Gastrocnemius medialis (tissue), 4 donors: Measurements from ENCODE around the gene C10orf105. TPM values are rescaled to one million over a fixed set of nuclear protein-coding genes. Genes with fewer than 3 reads are reported as not detected.

ENCODE experiments used
- ATAC-seq, 2 donors: fragments of 150-250 bp; one replicate each; pipeline ENCODE4 v1.9.1; 2016
- DNase-seq, 2 donors: peaks; one replicate each; pipeline ENCODE4 v3.0.0-alpha.2; 2019
- H3K27ac ChIP-seq, 4 donors: fragments of 200-600 bp; sonication (generic); 1 replicate in 1 of 4; 2 replicates in 3 of 4; pipeline ENCODE4 v1.5.1; 2016 to 2018; ENCODE audit warnings: mild to moderate bottlenecking in 2 of 4, moderate library complexity in 1 of 4
- H3K27me3 ChIP-seq, 3 donors: fragments of 200-600 bp; sonication (generic) in 2 of 3; 1 replicate in 1 of 3; 2 replicates in 2 of 3; pipeline versions ENCODE4 v1.5.1 to v1.6.0; 2016 to 2019; ENCODE audit warnings: mild to moderate bottlenecking in 1 of 3, moderate library complexity in 1 of 3
- H3K36me3 ChIP-seq, 2 donors: fragments of 200-600 bp; sonication (generic) in 1 of 2; one replicate each; pipeline ENCODE4 v1.5.1; 2017 to 2018
- H3K4me1 ChIP-seq, 2 donors: fragments of 200-600 bp; sonication (generic) in 1 of 2; one replicate each; pipeline ENCODE4 v1.5.1; 2016 to 2017; ENCODE audit warnings: mild to moderate bottlenecking in 2 of 2
- H3K4me3 ChIP-seq, 4 donors: fragments of 200-600 bp; sonication (generic) in 3 of 4; 1 replicate in 1 of 4; 2 replicates in 3 of 4; pipeline ENCODE4 v1.5.1; 2016 to 2019; ENCODE audit warnings: mild to moderate bottlenecking in 2 of 4
- H3K9me3 ChIP-seq, 3 donors: fragments of 200-600 bp; sonication (generic) in 2 of 3; 1 replicate in 1 of 3; 2 replicates in 2 of 3; pipeline ENCODE4 v1.5.1; 2016 to 2019
- CTCF ChIP-seq, 5 experiments: fragments of 450-650 bp in 3 of 5; fragments of 200-600 bp in 2 of 5; sonication (generic) in 2 of 5; IDR thresholded peaks in 4 of 5; conservative IDR thresholded peaks in 1 of 5; 1 replicate in 4 of 5; 2 replicates in 1 of 5; pipeline ENCODE4 v1.5.1; 2016 to 2019; ENCODE audit warnings: antibody characterized with exemption in 5 of 5, mild to moderate bottlenecking in 3 of 5, moderate library complexity in 3 of 5
- POLR2A ChIP-seq, 2 donors: fragments of 450-650 bp; IDR thresholded peaks; one replicate each; pipeline ENCODE4 v1.6.1; 2017; ENCODE audit warnings: antibody characterized with exemption in 2 of 2, mild to moderate bottlenecking in 2 of 2, moderate library complexity in 2 of 2
- in situ Hi-C, 4 donors: fragments of 200-750 bp; cut with MboI; loops; one replicate each; pipeline versions ENCODE4 v1.15.0 to v1.8.0; 2017; ENCODE audit warnings: low sequenced_read_pairs in 4 of 4
- intact Hi-C: fragments of 100-400 bp; cut with DNase I; formaldehyde crosslinking; loops from one replicate; pipeline ENCODE4 v1.15.1; 2023; ENCODE audit warnings: low total_unique reads
- total RNA-seq, 4 donors: library from RNA; depleted of rRNA; stranded (reverse); fragments of >200 nt; gene quantifications; one replicate each; pipeline versions ENCODE4 v1.1.0 to v1.2.3, GENCODE V29; 2016

Gene C10orf105
- total RNA-seq, 4 donors from 2014 or later: not detected

GRCh38 chr10:71726580-71727104, 7.1 kb upstream of the C10orf105 start:
- Histone ChIP-seq H3K4me1 (peaks cover 21 to 30% of the 10 kb centered on the region in 2 donors), H3K27ac (peak overlapping the region in 2 of 4 donors; percentile 54 to 67), H3K36me3 (no peaks in the 10 kb centered on the region), H3K27me3 (no peaks in the 10 kb centered on the region), H3K4me3 (no peak overlapping the region), H3K9me3 (no peaks in the 10 kb centered on the region)
- in situ Hi-C loops: no loop called here
- TF ChIP-seq CTCF (IDR thresholded peaks at IDR 0.05 in 4 of 5, conservative IDR thresholded peaks at IDR 0.05 in 1 of 5) (no peak), POLR2A (IDR thresholded peaks at IDR 0.05) (no peak)
- intact Hi-C loops: no loop called here
- DNase-seq: no peak
- ATAC-seq: no peak

- Histone ChIP-seq H3K27ac (no peak overlapping the region), H3K27me3 (no peaks in the 10 kb centered on the region), H3K9me3 (no peaks in the 10 kb centered on the region), H3K36me3 (no peaks in the 10 kb centered on the region), H3K4me1 (peaks cover 21 to 30% of the 10 kb centered on the region in 2 donors), H3K4me3 (no peak overlapping the region)
- intact Hi-C loops (no loop called here), in situ Hi-C loops (no loop called here)
- ATAC-seq: no peak
- TF ChIP-seq POLR2A (IDR thresholded peaks at IDR 0.05) (no peak), CTCF (IDR thresholded peaks at IDR 0.05 in 4 of 5, conservative IDR thresholded peaks at IDR 0.05 in 1 of 5) (peak in 1 of 5 experiments; percentile 32)
- DNase-seq: no peak
These were observed 6.5 kb upstream of the C10orf105 start for GRCh38 chr10:71725998-71726579.

GRCh38 chr10:71725249-71725648, 5.7 kb upstream of the C10orf105 start:
- ATAC-seq: no peak
- in situ Hi-C loops: no loop called here
- peaks cover 21 to 30% of the 10 kb centered on the region in 2 donors for H3K4me1 ChIP-seq
- no peaks in the 10 kb centered on the region for H3K36me3 ChIP-seq
- H3K9me3 ChIP-seq: no peaks in the 10 kb centered on the region
- no peak for DNase-seq
- intact Hi-C loops: no loop called here
- H3K4me3 ChIP-seq: no peak overlapping the region
- H3K27me3 ChIP-seq: no peaks in the 10 kb centered on the region
- H3K27ac ChIP-seq: no peak overlapping the region
- TF ChIP-seq POLR2A (IDR thresholded peaks at IDR 0.05): no peak
- no peak for TF ChIP-seq CTCF (IDR thresholded peaks at IDR 0.05 in 4 of 5, conservative IDR thresholded peaks at IDR 0.05 in 1 of 5)

GRCh38 chr10:71724539-71724938, 5.0 kb upstream of the C10orf105 start:
- H3K9me3 ChIP-seq: no peaks in the 10 kb centered on the region
- H3K36me3 ChIP-seq: no peaks in the 10 kb centered on the region
- no peak overlapping the region for H3K27ac ChIP-seq
- ATAC-seq: no peak
- intact Hi-C loops: no loop called here
- TF ChIP-seq POLR2A (IDR thresholded peaks at IDR 0.05): no peak
- no peak for TF ChIP-seq CTCF (IDR thresholded peaks at IDR 0.05 in 4 of 5, conservative IDR thresholded peaks at IDR 0.05 in 1 of 5)
- no peak overlapping the region for H3K4me3 ChIP-seq
- H3K4me1 ChIP-seq: peaks cover 21 to 30% of the 10 kb centered on the region in 2 donors
- no peaks in the 10 kb centered on the region for H3K27me3 ChIP-seq
- DNase-seq: no peak
- in situ Hi-C loops: no loop called here

- no peaks in the 10 kb centered on the region for H3K36me3 ChIP-seq
- TF ChIP-seq CTCF (IDR thresholded peaks at IDR 0.05 in 4 of 5, conservative IDR thresholded peaks at IDR 0.05 in 1 of 5) (no peak), POLR2A (IDR thresholded peaks at IDR 0.05) (no peak)
- no peaks in the 10 kb centered on the region for H3K27me3 ChIP-seq
- no peaks in the 10 kb centered on the region for H3K9me3 ChIP-seq
- no peak overlapping the region for H3K27ac ChIP-seq
- no peak for ATAC-seq
- H3K4me3 ChIP-seq: no peak overlapping the region
- intact Hi-C loops (no loop called here), in situ Hi-C loops (no loop called here)
- peaks cover 16 to 27% of the 10 kb centered on the region in 2 donors for H3K4me1 ChIP-seq
- DNase-seq: no peak
These were observed 3.7 kb upstream of the C10orf105 start for GRCh38 chr10:71723311-71723710.
